KMS-11 (cell line): Measurements from ENCODE around the gene SETSIP.
A peak's percentile ranks its signal among the peaks of the same experiment; 100 is the strongest.

Experiments
- H2AFZ ChIP-seq: fragments of 200-600 bp; sonication (generic); 2 replicates; pipeline ENCODE4 v1.6.1; 2016; ENCODE audit warnings: antibody characterized with exemption, mixed run types, low read depth
- H3K27ac ChIP-seq: fragments of 200-600 bp; sonication (generic); 2 replicates; pipeline ENCODE4 v1.6.1; 2016; ENCODE audit warnings: mild to moderate bottlenecking, mixed run types
- H3K27me3 ChIP-seq: fragments of 200-600 bp; sonication (generic); 2 replicates; pipeline ENCODE4 v1.6.1; 2017; ENCODE audit warnings: mild to moderate bottlenecking, low read depth, mixed run types, moderate library complexity; ENCODE audit not compliant: insufficient read depth
- H3K36me3 ChIP-seq: fragments of 200-600 bp; sonication (generic); 2 replicates; pipeline ENCODE4 v1.6.1; 2017; ENCODE audit warnings: mild to moderate bottlenecking, mixed run types; ENCODE audit not compliant: insufficient read depth
- H3K4me1 ChIP-seq: fragments of 200-600 bp; sonication (generic); 2 replicates; pipeline ENCODE4 v1.6.1; 2016; ENCODE audit warnings: mild to moderate bottlenecking, low read depth, mixed run types; ENCODE audit not compliant: poor library complexity, severe bottlenecking
- H3K4me2 ChIP-seq: fragments of 200-600 bp; sonication (generic); 2 replicates; pipeline ENCODE4 v1.7.0; 2016; ENCODE audit warnings: mild to moderate bottlenecking, mixed run types
- H3K4me3 ChIP-seq: fragments of 200-600 bp; sonication (generic); IDR thresholded peaks from 2 replicates; pipeline ENCODE4 v1.6.1; 2017; ENCODE audit warnings: low read depth, low read length, mixed read lengths; ENCODE audit not compliant: insufficient read depth
- H3K79me2 ChIP-seq: fragments of 200-600 bp; sonication (generic); 2 replicates; pipeline ENCODE4 v1.6.1; 2016; ENCODE audit warnings: low read depth, mixed run types; ENCODE audit not compliant: insufficient read depth
- H3K9ac ChIP-seq: fragments of 200-600 bp; sonication (generic); 2 replicates; pipeline ENCODE4 v1.6.1; 2016; ENCODE audit warnings: mild to moderate bottlenecking, mixed run types
- H4K20me1 ChIP-seq: fragments of 200-600 bp; sonication (generic); 2 replicates; pipeline ENCODE4 v1.6.1; 2016; ENCODE audit warnings: mild to moderate bottlenecking, mixed run types; ENCODE audit not compliant: insufficient read depth
- CTCF ChIP-seq: fragments of 200-600 bp; sonication (generic); conservative IDR thresholded peaks from 2 replicates; pipeline ENCODE4 v1.6.1; 2017; ENCODE audit warnings: low read depth, mild to moderate bottlenecking, antibody characterized with exemption, low read length, moderate library complexity, mixed read lengths

Gene SETSIP

GRCh38 chr1:92085727-92086126 lies 10.5 kb upstream of the SETSIP start:
- Histone ChIP-seq H3K4me3 (no peak overlapping the region), H3K36me3 (no peaks in the 10 kb centered on the region), H3K4me1 (peaks cover 4% of the 10 kb centered on the region), H3K27me3 (no peaks in the 10 kb centered on the region), H3K27ac (no peak overlapping the region), H4K20me1 (no peaks in the 10 kb centered on the region), H3K79me2 (no peaks in the 10 kb centered on the region), H2AFZ (no peak overlapping the region), H3K9ac (no peak overlapping the region), H3K4me2 (no peak overlapping the region)
- TF ChIP-seq CTCF = no peak

- no peak overlapping the region for H3K4me3 ChIP-seq
- no peak for TF ChIP-seq CTCF
- no peaks in the 10 kb centered on the region for H3K27me3 ChIP-seq
- no peak overlapping the region for H3K27ac ChIP-seq
- no peak overlapping the region for H3K9ac ChIP-seq
- no peaks in the 10 kb centered on the region for H4K20me1 ChIP-seq
- no peaks in the 10 kb centered on the region for H3K36me3 ChIP-seq
- no peak overlapping the region for H3K4me2 ChIP-seq
- H3K79me2 ChIP-seq = no peaks in the 10 kb centered on the region
- no peak overlapping the region for H2AFZ ChIP-seq
- H3K4me1 ChIP-seq = peaks cover 7% of the 10 kb centered on the region
Observed at GRCh38 chr1:92084651-92085050, 9.4 kb upstream of the SETSIP start.

- Histone ChIP-seq H3K4me2 (peak overlapping the region; percentile 80), H3K79me2 (no peaks in the 10 kb centered on the region), H3K4me3 (no peak overlapping the region), H3K4me1 (peaks cover 8% of the 10 kb centered on the region), H3K27ac (no peak overlapping the region), H3K27me3 (no peaks in the 10 kb centered on the region), H3K9ac (peak overlapping the region; percentile 52; the same call in 1 of the 2 replicates), H3K36me3 (no peaks in the 10 kb centered on the region), H2AFZ (peak overlapping the region; percentile 94; the same call in 1 of the 2 replicates), H4K20me1 (no peaks in the 10 kb centered on the region)
- TF ChIP-seq CTCF = no peak
Observed at GRCh38 chr1:92081031-92081430, 5.8 kb upstream of the SETSIP start.

- TF ChIP-seq CTCF = no peak
- peak within 1 kb of the TSS; percentile 94 for H2AFZ ChIP-seq
- no peaks in the 10 kb centered on the region for H3K36me3 ChIP-seq
- H3K79me2 ChIP-seq = no peaks in the 10 kb centered on the region
- H3K27me3 ChIP-seq = no peaks in the 10 kb centered on the region
- no peak within 1 kb of the TSS for H3K4me3 ChIP-seq
- H3K9ac ChIP-seq = peak within 1 kb of the TSS; percentile 52; the same call in 1 of the 2 replicates
- H4K20me1 ChIP-seq = no peaks in the 10 kb centered on the region
- H3K27ac ChIP-seq = no peak within 1 kb of the TSS
- H3K4me2 ChIP-seq = peak within 1 kb of the TSS; percentile 80
- H3K4me1 ChIP-seq = peaks cover 8% of the 10 kb centered on the region
Observed at GRCh38 chr1:92080128-92080985, 5.1 kb upstream of the SETSIP start, which contains the start of gene BTBD8. Gene BTBD8 (plus strand): TSS chr1:92080345. CDS start chr1:92080572, 227 bp downstream.
